SJSA1 (cell line): ENCODE results near the gene PARVG. TPM values are rescaled to one million over a fixed set of nuclear protein-coding genes. Genes with fewer than 3 reads are reported as not detected.

Experiments used
- DNase-seq, 2 experiments: peaks; one replicate each; pipeline ENCODE4 v3.0.0-alpha.2; 2015 to 2020; ENCODE audit warnings: low spot score in 2 of 2, low read depth in 1 of 2
- H3K27ac ChIP-seq: fragments of 250-450 bp; sonication (Bioruptor Pico); 2 replicates; pipeline ENCODE4 v1.5.1; 2020; ENCODE audit warnings: mild to moderate bottlenecking, moderate library complexity
- H3K27me3 ChIP-seq: fragments of 250-450 bp; sonication (Bioruptor Pico); replicated peaks from 2 replicates; pipeline ENCODE4 v1.5.1; 2020; ENCODE audit warnings: mild to moderate bottlenecking, moderate library complexity
- H3K36me3 ChIP-seq: fragments of 250-450 bp; sonication (Bioruptor Pico); 2 replicates; pipeline ENCODE4 v1.5.1; 2020; ENCODE audit warnings: mild to moderate bottlenecking
- H3K4me1 ChIP-seq: fragments of 250-450 bp; sonication (Bioruptor Pico); replicated peaks from 2 replicates; pipeline ENCODE4 v1.6.1; 2021; ENCODE audit warnings: mild to moderate bottlenecking
- H3K4me3 ChIP-seq: fragments of 250-450 bp; sonication (Bioruptor Pico); 2 replicates; pipeline ENCODE4 v1.5.1; 2020; ENCODE audit warnings: mild to moderate bottlenecking
- H3K9me3 ChIP-seq: fragments of 250-450 bp; sonication (Bioruptor Pico); replicated peaks from 2 replicates; pipeline ENCODE4 v1.5.1; 2020; ENCODE audit warnings: mild to moderate bottlenecking
- total RNA-seq: library from RNA; depleted of rRNA; stranded (reverse); fragments of >200 nt; shearing (Covaris generic); gene quantifications from 2 replicates; pipeline ENCODE4 v1.2.3, GENCODE V29; 2014

PARVG gene
- total RNA-seq, 1 experiment from 2014 or later: not detected

DNA sequence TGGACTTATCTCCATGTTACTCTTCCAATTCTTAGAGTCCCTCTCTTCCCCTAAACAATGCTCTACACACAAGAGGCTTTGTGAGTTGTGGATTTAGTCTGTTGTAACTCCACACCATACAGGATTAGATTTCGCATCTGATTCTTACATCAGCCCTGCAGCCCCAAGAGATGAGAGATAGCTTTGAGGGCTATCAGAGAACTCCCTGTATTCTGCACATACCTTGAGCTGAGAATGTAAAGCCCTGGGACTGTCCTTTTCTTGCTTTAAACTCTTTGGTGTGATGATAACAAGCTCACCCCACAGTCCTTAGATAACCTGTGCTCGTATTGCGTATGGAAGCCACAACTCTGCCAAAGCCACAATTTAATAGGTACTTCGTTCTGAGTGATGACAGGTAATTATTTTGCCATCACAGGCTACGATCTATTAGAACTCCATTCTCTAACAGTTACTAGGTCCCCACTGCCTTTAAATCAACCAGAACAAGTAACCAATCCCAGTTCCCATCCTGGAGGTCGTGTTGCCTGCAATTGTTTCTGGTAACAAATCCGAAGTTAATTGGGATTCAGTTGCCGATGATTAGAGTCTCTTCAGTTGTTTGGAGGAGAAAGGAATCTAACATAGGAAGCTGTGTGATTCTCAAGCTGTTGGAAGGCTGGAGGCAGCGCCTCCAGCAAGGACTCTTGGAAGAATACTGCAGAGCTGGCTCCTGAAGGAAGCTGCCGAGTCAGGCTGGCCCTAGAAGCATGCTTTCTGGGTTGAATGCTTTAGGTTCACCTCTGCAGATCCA lies 1.3 kb upstream of the PARVG start:
- Histone ChIP-seq H3K4me1 (peaks cover 19% of the 10 kb centered on the region), H3K36me3 (no peaks in the 10 kb centered on the region), H3K27ac (no peak overlapping the region), H3K9me3 (no peaks in the 10 kb centered on the region), H3K27me3 (no peaks in the 10 kb centered on the region), H3K4me3 (no peak overlapping the region)
- no peak for DNase-seq

DNA sequence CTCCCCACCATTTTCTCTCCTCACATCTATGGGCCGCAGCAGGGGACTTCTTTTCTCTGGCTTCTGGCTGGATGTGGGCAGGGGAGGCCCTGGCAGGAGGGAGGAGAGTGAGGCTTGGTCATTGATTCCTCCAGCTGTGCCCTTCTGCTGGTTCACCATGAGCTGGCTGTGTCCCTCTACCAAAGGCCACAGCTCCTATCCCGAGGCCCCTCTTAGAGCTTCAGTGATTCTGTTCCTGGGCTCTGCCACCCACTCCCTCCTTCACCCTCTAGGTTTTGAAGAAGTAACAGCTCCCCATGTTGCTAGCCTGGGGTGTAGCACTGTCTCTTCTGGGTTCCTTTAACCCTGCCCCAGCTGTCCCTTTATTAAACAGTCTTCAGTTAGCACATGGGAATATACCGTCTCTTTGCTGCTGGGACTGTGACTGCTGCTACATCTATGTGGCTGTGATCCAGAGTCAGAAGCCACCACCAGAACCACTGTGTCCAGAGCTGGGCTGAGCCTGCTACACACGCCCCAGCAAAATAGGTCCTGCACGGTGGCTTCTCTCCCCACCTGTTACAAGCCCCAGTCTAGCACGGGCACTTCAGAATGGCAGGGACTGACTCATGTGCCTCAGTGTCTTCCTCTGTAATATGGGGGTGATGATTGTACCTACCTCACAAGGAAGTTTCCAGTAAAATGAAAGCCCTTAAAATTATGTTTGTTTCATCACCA lies 578 bp upstream of the PARVG start:
- no peak for DNase-seq
- no peak overlapping the region for H3K27ac ChIP-seq
- no peaks in the 10 kb centered on the region for H3K9me3 ChIP-seq
- no peak overlapping the region for H3K4me3 ChIP-seq
- peaks cover 20% of the 10 kb centered on the region for H3K4me1 ChIP-seq
- no peaks in the 10 kb centered on the region for H3K36me3 ChIP-seq
- H3K27me3 ChIP-seq: no peaks in the 10 kb centered on the region

DNA sequence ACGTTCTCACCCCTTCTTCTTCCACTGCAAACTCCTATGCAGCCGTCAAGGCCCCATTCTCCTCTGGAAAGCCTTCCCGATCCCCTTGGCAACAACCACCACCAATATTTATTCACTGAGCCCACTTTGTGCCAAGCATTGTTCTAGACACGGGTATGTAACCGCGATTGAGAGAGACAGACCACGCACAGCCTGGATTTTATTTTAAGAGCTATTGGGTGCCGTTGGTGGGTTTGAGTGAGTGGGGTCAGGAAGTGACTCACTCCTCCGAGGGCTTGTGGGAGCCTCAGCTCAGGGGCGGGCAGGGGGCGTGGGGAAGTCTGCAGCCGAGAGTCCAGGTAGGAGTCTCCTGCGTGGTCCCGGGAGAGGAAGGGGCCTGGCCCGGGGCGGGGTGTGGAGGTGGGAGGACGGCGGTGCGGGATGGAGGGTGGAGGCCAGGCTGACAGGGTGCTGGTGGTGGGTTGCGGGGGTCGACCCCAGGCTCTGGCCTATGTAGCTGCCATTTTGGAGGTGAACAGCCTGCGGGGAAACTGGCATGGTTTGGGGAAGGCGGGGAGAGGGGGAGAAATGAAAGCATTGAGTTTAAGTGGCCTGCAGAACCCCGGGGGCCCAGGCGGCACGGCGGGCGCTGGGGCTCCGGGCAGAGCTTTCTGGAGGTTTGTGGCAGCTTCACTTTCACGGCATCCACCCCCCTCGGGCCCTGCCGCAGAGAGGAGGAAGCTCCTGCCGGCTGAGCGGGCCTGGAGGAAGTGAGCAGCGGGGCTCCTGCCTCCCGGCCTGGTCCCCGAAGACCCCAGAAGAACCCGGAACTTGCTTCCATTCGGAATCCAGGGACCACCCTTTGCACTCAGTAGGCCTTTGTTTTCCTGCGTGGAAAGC lies 547 bp downstream of the PARVG start:
- Histone ChIP-seq H3K4me1 (peaks cover 20% of the 10 kb centered on the region), H3K27ac (no peak overlapping the region), H3K36me3 (no peaks in the 10 kb centered on the region), H3K9me3 (no peaks in the 10 kb centered on the region), H3K4me3 (no peak overlapping the region), H3K27me3 (no peaks in the 10 kb centered on the region)
- DNase-seq: peak; percentile 50 to 63

DNA sequence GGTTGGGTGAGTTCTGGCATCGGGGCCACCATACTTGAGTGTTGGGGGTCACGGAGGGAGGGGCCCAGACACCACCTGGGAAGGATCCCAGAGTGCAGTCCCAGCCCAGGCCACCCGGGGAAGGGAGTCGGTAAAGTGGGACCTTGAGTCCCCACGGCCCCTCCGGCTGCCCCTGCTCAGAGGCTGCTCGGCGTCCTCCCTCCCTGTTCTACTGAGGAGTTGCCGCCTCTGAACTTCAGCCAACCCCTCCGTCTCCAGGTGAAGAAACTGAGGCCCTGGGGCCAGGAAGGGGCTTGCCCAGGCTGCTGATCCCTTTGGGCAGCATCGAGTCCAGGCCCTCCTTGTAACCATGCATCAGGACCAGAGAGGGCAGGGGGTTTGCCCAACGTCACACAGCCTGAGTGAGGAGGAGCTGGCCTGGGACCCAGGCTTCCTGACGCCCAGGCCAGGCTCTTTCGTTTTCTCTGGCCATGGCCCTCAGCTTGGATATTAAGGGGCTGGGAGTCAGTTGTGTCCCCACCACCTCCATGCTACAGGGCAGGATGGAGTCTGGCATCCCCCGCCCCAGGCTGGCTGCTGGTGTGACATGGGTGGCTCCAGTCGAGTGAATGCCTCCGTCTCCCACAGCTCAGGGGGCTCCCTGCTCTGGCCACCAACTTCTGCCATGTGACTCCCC lies 1.3 kb downstream of the PARVG start:
- H3K27me3 ChIP-seq: no peaks in the 10 kb centered on the region
- H3K4me3 ChIP-seq: no peak overlapping the region
- H3K4me1 ChIP-seq: peaks cover 20% of the 10 kb centered on the region
- no peaks in the 10 kb centered on the region for H3K36me3 ChIP-seq
- no peaks in the 10 kb centered on the region for H3K9me3 ChIP-seq
- no peak for DNase-seq
- H3K27ac ChIP-seq: no peak overlapping the region

DNA sequence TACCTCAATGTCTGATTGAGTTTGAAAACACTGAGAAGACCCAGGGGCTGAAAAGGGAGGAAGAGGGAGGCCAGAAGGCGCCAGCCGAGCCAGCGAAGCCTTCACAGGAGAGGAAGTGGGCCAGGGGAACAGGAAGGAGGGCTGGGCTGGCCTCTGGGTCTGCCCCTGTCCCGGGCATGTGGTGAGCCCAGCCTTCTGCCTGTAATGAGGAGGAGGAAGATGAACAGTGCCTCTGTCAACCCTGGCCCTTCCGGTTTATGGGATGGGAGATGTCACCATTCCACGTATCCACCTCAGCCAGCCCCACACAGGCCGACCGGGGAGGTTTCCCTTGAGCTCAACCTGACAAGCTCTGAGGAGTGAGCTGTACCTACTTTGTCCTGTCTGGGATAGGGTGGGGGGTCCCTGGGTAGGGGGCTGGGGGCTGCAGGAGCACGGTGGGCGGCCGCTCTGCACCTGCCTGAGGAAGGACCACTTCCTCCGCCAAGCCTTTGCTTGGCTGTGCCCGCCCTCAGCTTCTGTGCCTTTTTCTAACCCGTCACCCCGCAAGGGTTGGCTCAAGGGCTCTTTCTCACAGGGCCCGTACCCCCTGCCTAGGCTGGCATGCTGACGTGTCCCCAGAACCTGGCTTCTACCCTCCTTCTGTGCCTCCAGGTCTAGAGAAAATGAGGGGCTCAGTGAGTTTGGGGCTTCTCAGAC lies 2.0 kb downstream of the PARVG start:
- no peak overlapping the region for H3K27ac ChIP-seq
- no peak overlapping the region for H3K4me3 ChIP-seq
- H3K4me1 ChIP-seq: peaks cover 20% of the 10 kb centered on the region
- H3K9me3 ChIP-seq: no peaks in the 10 kb centered on the region
- no peak for DNase-seq
- H3K36me3 ChIP-seq: no peaks in the 10 kb centered on the region
- H3K27me3 ChIP-seq: no peaks in the 10 kb centered on the region

DNA sequence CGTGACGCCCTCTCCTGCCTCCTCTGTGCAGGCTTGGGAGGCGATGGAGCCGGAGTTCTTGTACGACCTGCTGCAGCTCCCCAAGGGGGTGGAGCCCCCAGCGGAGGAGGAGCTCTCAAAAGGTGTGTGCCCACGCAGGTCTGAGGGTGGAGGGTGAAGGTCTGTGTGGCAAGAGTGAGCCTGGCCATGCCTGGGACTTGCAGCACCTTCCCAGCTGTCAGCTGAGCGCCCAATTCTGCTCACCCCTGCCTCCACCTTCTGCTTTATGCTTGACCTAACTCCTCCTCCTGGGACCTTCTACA lies 2.5 kb downstream of the PARVG start:
- H3K4me1 ChIP-seq: peaks cover 20% of the 10 kb centered on the region
- H3K4me3 ChIP-seq: no peak overlapping the region
- H3K27me3 ChIP-seq: no peaks in the 10 kb centered on the region
- no peak for DNase-seq
- no peak overlapping the region for H3K27ac ChIP-seq
- no peaks in the 10 kb centered on the region for H3K9me3 ChIP-seq
- H3K36me3 ChIP-seq: no peaks in the 10 kb centered on the region

DNA sequence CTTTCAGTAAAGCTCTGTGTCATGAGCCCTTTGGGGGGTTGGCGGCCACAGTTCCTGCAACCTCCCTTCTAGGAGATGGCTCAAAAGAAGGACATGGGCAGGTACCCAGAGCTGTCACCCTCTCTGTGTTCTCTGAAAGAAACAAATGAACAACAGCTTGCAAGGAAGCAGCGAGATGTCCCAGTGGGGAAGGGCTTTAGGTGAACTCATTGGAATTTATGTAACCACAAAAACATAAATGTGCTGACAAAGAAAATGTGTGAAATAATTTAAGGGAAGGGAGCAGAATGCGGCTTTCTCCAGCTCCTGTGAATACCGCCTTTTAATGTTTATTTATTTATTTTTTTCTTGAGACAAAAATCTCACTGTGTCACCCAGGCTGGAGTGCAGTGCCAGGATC lies 3.3 kb downstream of the PARVG start:
- Histone ChIP-seq H3K27me3 (no peaks in the 10 kb centered on the region), H3K36me3 (no peaks in the 10 kb centered on the region), H3K27ac (no peak overlapping the region), H3K4me1 (peaks cover 20% of the 10 kb centered on the region), H3K9me3 (no peaks in the 10 kb centered on the region), H3K4me3 (no peak overlapping the region)
- DNase-seq: peak in 1 of 2 experiments; percentile 34

DNA sequence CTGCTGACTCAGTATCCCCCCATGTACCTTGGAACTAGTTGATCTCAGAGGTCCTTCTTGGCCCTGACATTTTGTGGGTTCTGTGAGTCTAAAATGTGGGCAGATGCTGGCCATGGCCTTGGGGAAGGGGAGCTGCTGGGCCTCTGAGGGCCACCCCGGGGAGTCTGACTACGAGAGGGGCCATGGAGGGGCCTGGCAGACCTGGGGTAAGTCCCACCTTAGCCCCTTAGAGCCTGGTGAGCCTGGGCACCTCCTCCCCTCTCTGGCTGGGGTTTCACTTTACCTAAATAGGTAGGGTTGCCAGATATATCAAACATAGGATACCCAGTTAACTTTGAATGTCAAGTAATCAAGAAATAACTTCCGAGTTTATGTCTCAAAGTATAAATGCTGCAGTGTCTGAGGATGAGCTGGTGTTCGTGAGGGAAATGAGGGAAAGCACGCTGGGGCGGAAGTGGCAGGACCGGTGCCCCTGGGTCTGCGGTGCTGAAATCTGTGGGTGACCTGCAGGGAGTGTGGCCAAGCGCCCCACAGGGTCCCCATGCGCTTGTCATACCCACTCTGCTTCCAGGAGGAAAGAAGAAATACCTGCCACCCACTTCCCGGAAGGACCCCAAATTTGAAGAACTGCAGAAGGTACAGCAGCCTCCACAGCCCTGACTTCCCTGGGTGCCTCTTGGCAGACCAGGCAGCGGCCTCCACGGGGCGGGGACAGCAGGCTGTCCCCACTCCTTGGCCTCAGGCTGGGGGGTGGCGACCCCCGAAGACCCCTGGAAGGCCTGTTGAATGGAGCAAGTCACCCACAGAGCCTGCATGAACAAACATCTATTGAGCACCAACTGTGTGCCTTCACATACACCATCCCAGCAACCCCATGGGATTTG lies 4.8 kb downstream of the PARVG start:
- peaks cover 20% of the 10 kb centered on the region for H3K4me1 ChIP-seq

DNA sequence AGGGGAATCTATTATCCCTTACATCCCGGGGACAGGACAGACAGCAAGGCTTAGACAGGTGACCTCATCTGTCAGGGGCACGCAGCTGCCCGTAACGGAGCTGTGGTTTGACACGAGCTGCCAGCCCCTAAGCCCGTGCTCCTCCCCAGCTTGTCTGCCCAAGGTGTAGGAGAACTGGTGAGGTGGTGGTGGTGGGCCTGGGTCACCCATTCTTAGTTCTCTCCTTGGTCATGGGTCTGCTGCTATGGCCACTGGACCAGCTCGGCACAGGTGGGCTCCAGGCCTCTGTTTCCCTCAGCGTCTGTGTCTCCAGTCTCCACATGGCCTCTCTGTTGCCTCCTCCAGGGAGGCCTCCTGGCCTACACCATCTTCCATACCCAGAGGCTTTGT lies 5.4 kb downstream of the PARVG start:
- H3K9me3 ChIP-seq: no peaks in the 10 kb centered on the region
- no peaks in the 10 kb centered on the region for H3K36me3 ChIP-seq
- no peaks in the 10 kb centered on the region for H3K27me3 ChIP-seq
- H3K4me3 ChIP-seq: no peak overlapping the region
- no peak overlapping the region for H3K27ac ChIP-seq
- peaks cover 15% of the 10 kb centered on the region for H3K4me1 ChIP-seq
- DNase-seq: no peak

More for the DNA sequence above, 4.8 kb downstream of the PARVG start:
- H3K4me3 ChIP-seq: no peak overlapping the region
- no peaks in the 10 kb centered on the region for H3K9me3 ChIP-seq
- no peaks in the 10 kb centered on the region for H3K27me3 ChIP-seq
- no peak for DNase-seq
- no peak overlapping the region for H3K27ac ChIP-seq
- no peaks in the 10 kb centered on the region for H3K36me3 ChIP-seq

DNA sequence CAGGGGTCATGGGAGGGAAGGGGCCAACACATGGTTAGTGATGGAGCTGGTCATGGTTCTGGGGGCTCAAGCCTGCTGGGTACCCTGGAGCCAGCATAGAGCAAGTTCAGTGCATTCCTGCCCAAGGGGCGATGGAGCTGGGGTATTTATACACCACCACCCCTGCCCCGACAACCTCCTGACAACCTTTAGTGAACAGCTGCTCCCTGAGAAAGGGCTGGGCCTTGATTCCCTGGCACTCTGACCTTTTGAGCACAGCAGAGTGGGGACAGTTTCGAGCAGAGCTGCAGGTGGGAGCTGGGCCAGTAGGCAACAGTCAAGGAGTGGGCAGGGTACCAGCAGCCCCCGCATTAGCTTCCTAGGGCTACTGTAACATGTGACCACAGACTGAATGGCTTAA lies 6.0 kb downstream of the PARVG start:
- Histone ChIP-seq H3K4me3 (no peak overlapping the region), H3K27ac (no peak overlapping the region), H3K27me3 (no peaks in the 10 kb centered on the region), H3K36me3 (no peaks in the 10 kb centered on the region), H3K9me3 (no peaks in the 10 kb centered on the region), H3K4me1 (peaks cover 9% of the 10 kb centered on the region)
- no peak for DNase-seq

DNA sequence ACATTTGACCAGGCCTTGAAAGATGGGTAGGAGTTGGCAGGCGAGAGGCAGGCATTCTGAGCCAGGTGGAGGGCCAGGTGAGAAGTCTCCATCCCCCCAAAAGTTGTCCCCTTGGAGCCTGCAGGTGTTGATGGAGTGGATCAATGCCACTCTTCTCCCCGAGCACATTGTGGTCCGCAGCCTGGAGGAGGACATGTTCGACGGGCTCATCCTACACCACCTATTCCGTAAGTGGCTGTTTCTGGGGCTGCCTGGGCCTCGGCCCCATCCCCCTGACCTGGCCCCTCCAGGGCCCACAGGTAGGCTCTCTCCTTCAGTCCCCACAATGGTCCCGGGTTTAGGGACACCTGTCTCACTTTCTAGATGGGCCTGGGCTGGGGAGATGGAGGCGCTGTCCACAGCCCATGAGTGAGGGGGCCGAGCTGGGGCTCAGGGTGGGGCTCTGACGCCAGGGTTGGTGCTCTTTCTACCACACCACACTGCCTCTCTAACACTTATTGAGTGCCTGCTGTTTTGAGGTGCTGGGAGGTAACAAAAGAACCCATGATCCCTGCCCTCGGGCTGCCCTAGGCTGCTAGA lies 7.0 kb downstream of the PARVG start:
- H3K9me3 ChIP-seq: no peaks in the 10 kb centered on the region
- DNase-seq: no peak
- no peak overlapping the region for H3K4me3 ChIP-seq
- H3K36me3 ChIP-seq: no peaks in the 10 kb centered on the region
- no peaks in the 10 kb centered on the region for H3K27me3 ChIP-seq
- no peak overlapping the region for H3K27ac ChIP-seq
- H3K4me1 ChIP-seq: peaks cover 9% of the 10 kb centered on the region

DNA sequence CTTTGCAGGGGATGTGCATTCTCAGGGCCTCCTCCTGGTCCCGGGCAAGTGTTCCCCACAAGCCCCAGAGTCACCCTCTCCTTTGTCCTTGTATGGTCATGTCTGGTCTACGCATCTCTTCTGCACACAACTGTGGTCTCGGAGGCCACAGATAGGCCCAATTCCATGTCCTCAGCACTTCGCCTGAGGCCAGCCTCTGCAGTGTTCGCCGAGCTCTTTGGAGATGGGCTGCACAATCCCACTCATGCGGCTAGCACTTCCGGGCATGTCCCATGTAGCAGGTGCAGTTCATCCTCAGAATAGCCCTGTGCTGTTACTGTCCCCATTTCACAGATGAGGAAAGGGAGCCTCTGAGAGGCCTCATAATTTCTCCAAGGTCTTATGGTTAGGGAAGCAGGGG lies 7.6 kb downstream of the PARVG start:
- no peak overlapping the region for H3K4me3 ChIP-seq
- H3K27ac ChIP-seq: no peak overlapping the region
- no peak for DNase-seq
- no peaks in the 10 kb centered on the region for H3K36me3 ChIP-seq
- no peaks in the 10 kb centered on the region for H3K9me3 ChIP-seq
- H3K4me1 ChIP-seq: peaks cover 9% of the 10 kb centered on the region
- no peaks in the 10 kb centered on the region for H3K27me3 ChIP-seq
